22Rv1 (cell line): ENCODE results near the gene ARMC12.

Experiments used
- ZFX ChIP-seq: fragments of 450-650 bp; IDR thresholded peaks from 2 replicates; pipeline ENCODE4 v1.6.1; 2017; ENCODE audit warnings: antibody characterized with exemption, borderline replicate concordance
- TF ChIP-seq, protein P1 (sequence below): fragments of 450-650 bp; IDR thresholded peaks from 2 replicates; pipeline ENCODE4 v1.5.1; 2017; ENCODE audit warnings: mild to moderate bottlenecking

DNA sequence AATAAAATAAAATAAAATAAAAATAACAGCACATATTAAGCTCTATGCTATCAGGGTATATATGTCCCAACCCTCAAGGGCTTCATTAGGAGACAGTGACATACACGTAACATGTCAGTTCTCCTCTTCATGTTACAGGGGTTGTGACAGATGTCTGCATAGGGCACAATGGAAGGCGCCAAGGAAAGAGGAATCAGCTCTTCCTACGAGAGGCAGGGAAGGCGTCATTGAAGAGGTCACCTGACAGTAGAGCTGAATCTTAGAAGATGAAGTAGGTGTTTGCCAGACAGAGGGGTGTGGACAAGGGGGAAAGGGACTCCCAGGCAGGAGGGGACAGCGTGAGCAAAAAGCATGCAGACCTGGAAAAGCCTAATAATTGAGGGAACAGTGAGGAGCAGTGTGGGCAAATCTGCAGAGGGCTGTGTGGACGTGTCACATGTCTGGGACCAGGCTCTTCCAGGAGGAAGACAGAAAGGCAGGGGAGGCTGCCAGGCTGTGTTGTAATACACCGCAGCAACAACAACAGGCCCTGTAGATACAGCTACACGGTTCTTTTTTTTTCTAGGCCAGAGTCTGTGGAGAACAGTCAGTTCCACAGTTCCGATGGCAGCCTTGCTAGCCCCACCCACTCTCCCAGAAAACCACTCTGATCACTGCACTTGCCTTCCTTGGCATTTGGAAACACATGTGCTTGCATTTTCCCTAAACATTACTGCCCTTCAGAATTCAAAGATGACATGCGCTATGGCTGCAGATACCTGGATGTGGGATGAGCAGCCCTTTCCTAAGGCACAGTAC lies 45.6 kb upstream of the ARMC12 start:
- TF ChIP-seq, protein P1, sequence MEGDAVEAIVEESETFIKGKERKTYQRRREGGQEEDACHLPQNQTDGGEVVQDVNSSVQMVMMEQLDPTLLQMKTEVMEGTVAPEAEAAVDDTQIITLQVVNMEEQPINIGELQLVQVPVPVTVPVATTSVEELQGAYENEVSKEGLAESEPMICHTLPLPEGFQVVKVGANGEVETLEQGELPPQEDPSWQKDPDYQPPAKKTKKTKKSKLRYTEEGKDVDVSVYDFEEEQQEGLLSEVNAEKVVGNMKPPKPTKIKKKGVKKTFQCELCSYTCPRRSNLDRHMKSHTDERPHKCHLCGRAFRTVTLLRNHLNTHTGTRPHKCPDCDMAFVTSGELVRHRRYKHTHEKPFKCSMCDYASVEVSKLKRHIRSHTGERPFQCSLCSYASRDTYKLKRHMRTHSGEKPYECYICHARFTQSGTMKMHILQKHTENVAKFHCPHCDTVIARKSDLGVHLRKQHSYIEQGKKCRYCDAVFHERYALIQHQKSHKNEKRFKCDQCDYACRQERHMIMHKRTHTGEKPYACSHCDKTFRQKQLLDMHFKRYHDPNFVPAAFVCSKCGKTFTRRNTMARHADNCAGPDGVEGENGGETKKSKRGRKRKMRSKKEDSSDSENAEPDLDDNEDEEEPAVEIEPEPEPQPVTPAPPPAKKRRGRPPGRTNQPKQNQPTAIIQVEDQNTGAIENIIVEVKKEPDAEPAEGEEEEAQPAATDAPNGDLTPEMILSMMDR, result no peak
- no peak for TF ChIP-seq ZFX
